Measurements from ENCODE around the gene SCARB2. TPM values are rescaled to one million over a fixed set of nuclear protein-coding genes. Genes with fewer than 3 reads are reported as not detected.

Gene SCARB2
- polyA plus RNA-seq, 3 donors from 2014 or later = 8.8 to 17.1 (median 16.4) TPM

GRCh38 chr4:76216524-76216923 is 2.9 kb upstream of the SCARB2 start:
- DNase-seq = no peak
- Mint-ChIP-seq H3K36me3 (no peaks in the 10 kb centered on the region), H3K4me1 (peaks cover 27 to 29% of the 10 kb centered on the region in 2 donors), H3K27me3 (ENCODE audit: low read depth in 3 of 3) (peaks cover 7 to 19% (median 16%) of the 10 kb centered on the region in 3 donors), H3K4me3 (no peak overlapping the region), H3K27ac (peak overlapping the region in 1 of 6 donors; percentile 11), H3K9me3 (no peaks in the 10 kb centered on the region)

GRCh38 chr4:76215077-76215476 is 1.5 kb upstream of the SCARB2 start:
- H3K27ac Mint-ChIP-seq = peak overlapping the region in 3 of 6 donors; percentile 7 to 56 (median 41)

DNA sequence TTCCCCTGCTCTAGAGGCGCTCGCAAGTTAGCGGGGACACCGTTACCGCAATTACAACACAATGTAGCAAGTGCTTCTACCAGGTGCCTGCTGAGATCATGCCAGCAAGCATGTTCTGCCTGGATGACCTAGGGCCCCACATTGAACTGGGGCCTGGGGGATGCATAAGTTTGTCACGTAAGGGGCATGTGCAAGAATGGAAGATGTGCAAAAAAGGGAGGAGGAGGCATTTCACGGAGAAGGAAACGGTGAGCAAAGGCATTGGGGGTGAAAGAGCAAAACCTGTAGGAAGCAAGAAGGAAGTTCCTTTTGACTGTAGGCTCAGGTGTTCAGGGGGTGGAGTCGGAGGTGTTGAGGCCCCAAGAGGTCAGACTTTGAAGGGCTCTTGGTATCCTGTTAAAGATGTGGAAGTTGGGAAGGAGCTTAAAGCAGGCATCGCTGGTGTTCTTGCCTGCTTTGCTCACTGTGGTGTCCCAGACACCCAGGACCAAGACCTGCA is 602 bp upstream of the SCARB2 start:
- peak overlapping the region; percentile 82 to 99 (median 94) for H3K27ac Mint-ChIP-seq
- H3K36me3 Mint-ChIP-seq = no peaks in the 10 kb centered on the region
- DNase-seq = no peak
- H3K4me1 Mint-ChIP-seq = peaks cover 31 to 38% of the 10 kb centered on the region in 2 donors
- H3K27me3 Mint-ChIP-seq (ENCODE audit: low read depth in 3 of 3) = peaks cover 7 to 19% (median 13%) of the 10 kb centered on the region in 3 donors
- H3K9me3 Mint-ChIP-seq = no peaks in the 10 kb centered on the region
- peak overlapping the region; percentile 88 to 95 (median 91) for H3K4me3 Mint-ChIP-seq

More at GRCh38 chr4:76215077-76215476, 1.5 kb upstream of the SCARB2 start:
- H3K9me3 Mint-ChIP-seq = no peaks in the 10 kb centered on the region
- H3K27me3 Mint-ChIP-seq (ENCODE audit: low read depth in 3 of 3) = peaks cover 7 to 19% (median 13%) of the 10 kb centered on the region in 3 donors
- H3K36me3 Mint-ChIP-seq = no peaks in the 10 kb centered on the region
- no peak for DNase-seq
- H3K4me3 Mint-ChIP-seq = peak overlapping the region in 4 of 5 donors; percentile 38 to 91 (median 90)
- H3K4me1 Mint-ChIP-seq = peaks cover 31 to 38% of the 10 kb centered on the region in 2 donors

DNA sequence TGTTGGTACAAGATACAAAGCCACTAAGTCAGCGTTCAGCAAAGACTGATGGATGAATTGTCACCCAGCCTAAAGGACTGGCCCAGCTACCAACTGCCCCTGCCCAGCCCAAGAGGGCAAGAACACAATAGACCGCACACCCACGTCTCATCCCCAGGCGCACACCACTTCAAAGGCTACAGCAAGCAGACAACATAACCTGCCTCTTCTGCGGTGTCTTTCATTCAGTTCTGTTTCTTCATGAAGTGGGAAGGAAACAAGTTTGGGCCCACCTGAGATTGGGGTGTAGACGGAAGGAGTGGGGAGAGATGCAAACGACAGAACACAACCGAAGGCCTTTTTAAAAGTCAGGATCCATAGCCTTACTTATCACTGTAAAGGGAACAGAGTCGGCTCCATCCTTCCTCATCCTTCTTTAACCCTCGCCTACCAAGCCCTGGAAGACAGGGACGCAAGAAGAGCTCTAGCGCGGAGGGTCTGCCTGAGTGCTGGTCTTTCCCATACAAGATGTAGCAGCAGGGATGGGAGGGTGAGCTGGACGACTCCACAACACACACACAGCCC is 691 bp downstream of the SCARB2 start:
- peaks cover 7 to 19% (median 13%) of the 10 kb centered on the region in 3 donors for H3K27me3 Mint-ChIP-seq (ENCODE audit: low read depth in 3 of 3)
- peak; percentile 39 to 44 (median 43) for DNase-seq
- no peaks in the 10 kb centered on the region for H3K36me3 Mint-ChIP-seq
- peak overlapping the region; percentile 82 to 91 (median 89) for H3K4me3 Mint-ChIP-seq
- no peaks in the 10 kb centered on the region for H3K9me3 Mint-ChIP-seq
- H3K27ac Mint-ChIP-seq = peak overlapping the region; percentile 83 to 96 (median 92)
- peaks cover 38 to 48% of the 10 kb centered on the region in 2 donors for H3K4me1 Mint-ChIP-seq

- DNase-seq = no peak
- H3K9me3 Mint-ChIP-seq = no peaks in the 10 kb centered on the region
- peaks cover 38 to 52% of the 10 kb centered on the region in 2 donors for H3K4me1 Mint-ChIP-seq
- H3K4me3 Mint-ChIP-seq = peak overlapping the region; percentile 82 to 91 (median 89)
- peaks cover 7 to 19% (median 13%) of the 10 kb centered on the region in 3 donors for H3K27me3 Mint-ChIP-seq (ENCODE audit: low read depth in 3 of 3)
- no peaks in the 10 kb centered on the region for H3K36me3 Mint-ChIP-seq
- peak overlapping the region; percentile 83 to 96 (median 92) for H3K27ac Mint-ChIP-seq
Observed at GRCh38 chr4:76211769-76212708, 1.6 kb downstream of the SCARB2 start.

DNA sequence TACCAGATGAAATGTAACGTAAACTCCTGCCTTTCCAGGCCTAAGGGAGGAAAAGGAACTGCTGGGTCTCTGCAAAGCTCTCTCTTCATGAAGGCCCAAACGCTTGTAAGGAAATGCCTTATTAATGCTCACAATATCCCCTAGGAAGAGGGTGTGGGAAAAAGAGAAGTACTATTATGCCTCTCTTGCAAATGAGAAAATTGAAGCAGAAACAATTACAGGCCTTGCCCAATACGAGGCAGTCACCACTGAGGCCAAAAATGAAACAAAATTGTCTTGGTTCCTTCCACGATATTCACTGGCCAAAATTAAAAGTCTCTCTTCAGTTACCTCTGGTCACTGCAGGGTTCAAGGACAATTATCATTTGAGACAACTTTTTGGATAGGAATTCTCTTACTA is 3.2 kb downstream of the SCARB2 start:
- Mint-ChIP-seq H3K9me3 (no peaks in the 10 kb centered on the region), H3K4me3 (no peak overlapping the region), H3K27me3 (ENCODE audit: low read depth in 3 of 3) (peaks cover 7 to 13% (median 13%) of the 10 kb centered on the region in 3 donors), H3K27ac (peak overlapping the region in 3 of 6 donors; percentile 17 to 61 (median 30)), H3K4me1 (peaks cover 38 to 52% of the 10 kb centered on the region in 2 donors), H3K36me3 (no peaks in the 10 kb centered on the region)
- DNase-seq = no peak

DNA sequence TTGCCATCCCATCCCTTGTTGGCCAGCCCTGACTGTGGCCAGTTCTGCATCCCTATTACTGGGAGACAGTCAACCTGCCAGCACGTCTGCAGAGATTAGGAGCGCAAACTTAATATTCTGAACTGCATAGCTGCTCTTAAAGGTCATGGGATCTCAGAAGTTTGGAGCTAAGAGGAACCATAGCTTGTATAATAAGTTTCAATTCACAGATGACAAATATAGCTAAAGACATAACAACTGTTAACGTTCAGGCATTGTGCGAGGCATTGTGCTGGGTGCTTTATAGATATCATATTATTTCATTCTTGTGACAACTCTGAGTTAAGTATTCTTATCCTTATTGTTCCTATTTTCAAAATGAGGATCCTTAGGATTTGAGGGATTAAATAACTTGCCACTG is 3.7 kb downstream of the SCARB2 start:
- no peak overlapping the region for H3K4me3 Mint-ChIP-seq
- DNase-seq = no peak
- H3K9me3 Mint-ChIP-seq = no peaks in the 10 kb centered on the region
- no peaks in the 10 kb centered on the region for H3K36me3 Mint-ChIP-seq
- H3K4me1 Mint-ChIP-seq = peaks cover 36 to 52% of the 10 kb centered on the region in 2 donors
- peaks cover 7 to 13% (median 9%) of the 10 kb centered on the region in 3 donors for H3K27me3 Mint-ChIP-seq (ENCODE audit: low read depth in 3 of 3)
- H3K27ac Mint-ChIP-seq = no peak overlapping the region

GRCh38 chr4:76208005-76208765 is 5.4 kb downstream of the SCARB2 start:
- DNase-seq = no peak
- H3K4me3 Mint-ChIP-seq = no peak overlapping the region
- H3K27ac Mint-ChIP-seq = peak overlapping the region in 2 of 6 donors; percentile 24 to 37
- no peaks in the 10 kb centered on the region for H3K36me3 Mint-ChIP-seq
- H3K9me3 Mint-ChIP-seq = no peaks in the 10 kb centered on the region
- H3K27me3 Mint-ChIP-seq (ENCODE audit: low read depth in 3 of 3) = peaks cover 4 to 8% (median 6%) of the 10 kb centered on the region in 3 donors
- peaks cover 25 to 40% of the 10 kb centered on the region in 2 donors for H3K4me1 Mint-ChIP-seq

- H3K9me3 Mint-ChIP-seq = no peaks in the 10 kb centered on the region
- no peak overlapping the region for H3K27ac Mint-ChIP-seq
- H3K4me3 Mint-ChIP-seq = no peak overlapping the region
- H3K36me3 Mint-ChIP-seq = peaks cover 0 to under 1% (median 0%) of the 10 kb centered on the region in 3 donors
- no peak for DNase-seq
- peaks cover 0 to 2% (median 0%) of the 10 kb centered on the region in 3 donors for H3K27me3 Mint-ChIP-seq (ENCODE audit: low read depth in 3 of 3)
- H3K4me1 Mint-ChIP-seq = peaks cover 19 to 34% of the 10 kb centered on the region in 2 donors
Observed at GRCh38 chr4:76207549-76207948, 6.1 kb downstream of the SCARB2 start.

GRCh38 chr4:76206222-76206942 is 7.2 kb downstream of the SCARB2 start:
- Mint-ChIP-seq H3K27me3 (ENCODE audit: low read depth in 3 of 3) (no peaks in the 10 kb centered on the region), H3K36me3 (peaks cover 0 to 4% (median 0%) of the 10 kb centered on the region in 3 donors), H3K4me1 (peaks cover 10 to 22% of the 10 kb centered on the region in 2 donors), H3K4me3 (no peak overlapping the region), H3K9me3 (no peaks in the 10 kb centered on the region), H3K27ac (no peak overlapping the region)
- no peak for DNase-seq

DNA sequence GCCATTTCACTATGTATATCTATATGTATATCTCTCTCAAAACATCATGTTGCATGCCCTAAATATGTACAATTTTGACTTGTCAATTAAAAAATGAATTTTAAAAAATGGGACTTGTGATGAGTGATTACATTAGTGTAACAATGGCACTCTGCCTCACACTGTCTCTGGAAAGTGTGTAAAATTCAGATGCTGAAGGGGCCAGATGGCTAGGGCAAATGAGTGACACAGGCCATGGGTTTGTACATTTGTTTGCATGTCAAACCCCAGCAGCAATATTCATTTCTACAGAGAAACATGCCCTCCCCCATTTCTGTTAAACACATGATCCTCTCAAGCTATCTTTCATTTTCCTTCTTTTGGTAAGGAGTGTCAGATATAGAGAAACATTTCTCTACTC is 8.1 kb downstream of the SCARB2 start:
- H3K27ac Mint-ChIP-seq = no peak overlapping the region
- H3K4me3 Mint-ChIP-seq = no peak overlapping the region
- peaks cover 0 to 2% (median 0%) of the 10 kb centered on the region in 3 donors for H3K27me3 Mint-ChIP-seq (ENCODE audit: low read depth in 3 of 3)
- peaks cover 0 to 4% (median 0%) of the 10 kb centered on the region in 3 donors for H3K36me3 Mint-ChIP-seq
- no peak for DNase-seq
- H3K9me3 Mint-ChIP-seq = no peaks in the 10 kb centered on the region
- peaks cover 14 to 16% of the 10 kb centered on the region in 2 donors for H3K4me1 Mint-ChIP-seq

- DNase-seq = no peak
- no peaks in the 10 kb centered on the region for H3K9me3 Mint-ChIP-seq
- H3K36me3 Mint-ChIP-seq = peaks cover 0 to 4% (median 0%) of the 10 kb centered on the region in 3 donors
- H3K4me1 Mint-ChIP-seq = peaks cover 16 to 18% of the 10 kb centered on the region in 2 donors
- no peak overlapping the region for H3K27ac Mint-ChIP-seq
- no peak overlapping the region for H3K4me3 Mint-ChIP-seq
- H3K27me3 Mint-ChIP-seq (ENCODE audit: low read depth in 3 of 3) = peaks cover 0 to 4% (median 0%) of the 10 kb centered on the region in 3 donors
Observed at GRCh38 chr4:76204936-76205335, 8.7 kb downstream of the SCARB2 start.
